Endothelial cell of umbilical vein (primary cell): Measurements from ENCODE around the gene KCNAB2. TPM values are rescaled to one million over a fixed set of nuclear protein-coding genes. Genes with fewer than 3 reads are reported as not detected.

Source experiments
- BruUV-seq: library from RNA; stranded (reverse); fragments of 400-500 nt; replicated peaks from 2 replicates; lab custom pipeline; 2021; lab: Mats Ljungman, UMichigan
- CTCF ChIA-PET: fragments of 300-600, 350-600 bp; sonication (Branson Sonifier 250); formaldehyde crosslinking; loops from one replicate; lab custom pipeline; 2021; ENCODE audit warnings: antibody characterized with exemption, inconsistent platforms; lab: Charles Lee
- POLR2A ChIA-PET: fragments of 300-600, 350-600 bp; sonication (Branson Sonifier 250); formaldehyde crosslinking; loops from one replicate; lab custom pipeline; 2021; ENCODE audit warnings: antibody characterized with exemption, inconsistent platforms; lab: Charles Lee
- DNase-seq: peaks from one replicate; pipeline ENCODE4 v3.0.0-alpha.2; 2011; ENCODE audit warnings: low read depth, low spot score
- FAIRE-seq: peaks from 2 replicates; lab custom pipeline; 2011; peaks lifted over from hg19 to GRCh38; lab: Jason Lieb, UNC
- H2AFZ ChIP-seq: 2 replicates; pipeline ENCODE4 v1.6.0; 2012; ENCODE audit warnings: low read depth, low read length, control low read depth, inconsistent platforms
- H3K27ac ChIP-seq: 2 replicates; pipeline ENCODE4 v1.5.1; 2011; ENCODE audit warnings: low read depth, mild to moderate bottlenecking, control low read depth, low read length, moderate library complexity; ENCODE audit not compliant: insufficient read depth
- H3K27me3 ChIP-seq, 2 experiments: 2 replicates each; pipeline versions ENCODE4 v1.6.0 to v1.6.1; 2011; ENCODE audit warnings: low read length in 2 of 2, mixed read lengths in 1 of 2; ENCODE audit not compliant: control insufficient read depth in 2 of 2, insufficient read depth in 2 of 2
- H3K36me3 ChIP-seq, 2 experiments: 2 replicates in 1 of 2; 3 replicates in 1 of 2; pipeline ENCODE4 v1.5.1; 2011; ENCODE audit warnings: low read length in 2 of 2, mild to moderate bottlenecking in 1 of 2, moderate library complexity in 1 of 2; ENCODE audit not compliant: control insufficient read depth in 2 of 2, insufficient read depth in 2 of 2; ENCODE audit errors: extremely low read depth in 1 of 2
- H3K4me1 ChIP-seq: 3 replicates; pipeline ENCODE4 v1.5.1; 2011; ENCODE audit warnings: mild to moderate bottlenecking, low read length; ENCODE audit not compliant: control insufficient read depth, insufficient read depth; ENCODE audit errors: extremely low read depth
- H3K4me2 ChIP-seq: 2 replicates; pipeline ENCODE4 v1.6.1; 2011; ENCODE audit warnings: low read length, control low read depth, mixed read lengths; ENCODE audit not compliant: insufficient read depth
- H3K4me3 ChIP-seq, 3 experiments: fragments of 200-600 bp in 1 of 3; sonication (generic), shearing (Covaris generic) in 1 of 3; replicated peaks in 1 of 3; 2 replicates each; pipeline ENCODE4 v1.5.1; 2011 to 2016; ENCODE audit warnings: control low read depth in 3 of 3, low read length in 3 of 3, mild to moderate bottlenecking in 2 of 3, inconsistent platforms in 1 of 3, low read depth in 1 of 3, moderate library complexity in 1 of 3; ENCODE audit not compliant: insufficient read depth in 1 of 3
- H3K79me2 ChIP-seq: 2 replicates; pipeline ENCODE4 v1.6.0; 2012; ENCODE audit warnings: low read length, inconsistent platforms; ENCODE audit not compliant: control insufficient read depth, insufficient read depth
- H3K9ac ChIP-seq: replicated peaks from 2 replicates; pipeline ENCODE3; 2011; ENCODE audit warnings: low read length, control low read depth; ENCODE audit not compliant: insufficient read depth; ENCODE audit errors: extremely low read depth
- H3K9me1 ChIP-seq: replicated peaks from 3 replicates; pipeline ENCODE4 v1.6.0; 2011; ENCODE audit warnings: mild to moderate bottlenecking, low read length; ENCODE audit not compliant: control insufficient read depth, insufficient read depth; ENCODE audit errors: extremely low read depth
- H3K9me3 ChIP-seq: replicated peaks from 2 replicates; pipeline ENCODE4 v1.5.1; 2012; ENCODE audit warnings: low read length, inconsistent platforms; ENCODE audit not compliant: control insufficient read depth, insufficient read depth
- H4K20me1 ChIP-seq: replicated peaks from 2 replicates; pipeline ENCODE3; 2011; ENCODE audit warnings: mild to moderate bottlenecking, low read length; ENCODE audit not compliant: control insufficient read depth, insufficient read depth; ENCODE audit errors: extremely low read depth
- CTCF ChIP-seq, 2 donors: IDR thresholded peaks; 1 replicate in 1 of 2; 2 replicates in 1 of 2; pipeline ENCODE4 v1.5.1; 2011; ENCODE audit warnings: low read length in 2 of 2, mild to moderate bottlenecking in 2 of 2, moderate library complexity in 2 of 2, control low read depth in 1 of 2, inconsistent platforms in 1 of 2, low read depth in 1 of 2; ENCODE audit not compliant: insufficient read depth in 1 of 2; ENCODE audit errors: extremely low read depth in 1 of 2
- EZH2 ChIP-seq: IDR thresholded peaks from 2 replicates; pipeline ENCODE4 v1.6.1; 2012; ENCODE audit warnings: borderline replicate concordance, low read depth, mild to moderate bottlenecking, moderate library complexity, low read length, inconsistent platforms; ENCODE audit not compliant: severe bottlenecking
- FOS ChIP-seq: IDR thresholded peaks from 2 replicates; pipeline ENCODE4 v1.6.1; 2011; ENCODE audit warnings: mild to moderate bottlenecking, low read length, moderate library complexity, borderline replicate concordance; ENCODE audit not compliant: insufficient read depth
- GATA2 ChIP-seq: IDR thresholded peaks from 2 replicates; pipeline ENCODE4 v1.7.0; 2011; ENCODE audit warnings: low read depth, mild to moderate bottlenecking, moderate library complexity, mixed read lengths, low read length; ENCODE audit not compliant: insufficient read length, insufficient read depth
- JUN ChIP-seq: IDR thresholded peaks from 2 replicates; pipeline ENCODE4 v1.6.1; 2011; ENCODE audit warnings: borderline replicate concordance, low read depth; ENCODE audit not compliant: insufficient read length, insufficient read depth
- MAX ChIP-seq: IDR thresholded peaks from 2 replicates; pipeline ENCODE4 v1.6.1; 2011; ENCODE audit not compliant: insufficient read depth, insufficient read length
- MYC ChIP-seq: IDR thresholded peaks from one replicate; pipeline ENCODE4 v1.6.1; 2011; ENCODE audit warnings: mild to moderate bottlenecking, low read depth, low read length
- POLR2A ChIP-seq: IDR thresholded peaks from 2 replicates; pipeline ENCODE4 v1.6.1; 2012; ENCODE audit warnings: low read depth, mild to moderate bottlenecking, control low read depth, low read length
- POLR2AphosphoS5 ChIP-seq: IDR thresholded peaks from 2 replicates; pipeline ENCODE4 v1.6.1; 2012; ENCODE audit warnings: low read depth, mild to moderate bottlenecking, control low read depth, low read length, moderate library complexity; ENCODE audit not compliant: insufficient read depth
- dilution Hi-C: fragments of 300-500 bp; cut with MboI; formaldehyde crosslinking; loops from one replicate; pipeline ENCODE4 v1.15.0; 2019; ENCODE audit warnings: low sequenced_read_pairs; ENCODE audit not compliant: extremely low pct_ligation_motif_present
- intact Hi-C: fragments of 100-400 bp; cut with micrococcal nuclease; formaldehyde crosslinking; loops from one replicate; pipeline ENCODE4 v1.10.0; 2022
- polyA plus RNA-seq, 4 experiments: library from polyadenylated mRNA; depleted of rRNA in 3 of 4; stranded (reverse) in 3 of 4; unstranded in 1 of 4; fragments of >200 nt; gene quantifications; 2 replicates each; pipeline versions ENCODE4 v1.2.1 to v1.2.3, GENCODE V29; 2011 to 2012; ENCODE audit warnings: missing spikeins in 1 of 4
- total RNA-seq: library from RNA; stranded (reverse); gene quantifications from 2 replicates; pipeline ENCODE4 v1.2.3, GENCODE V29; 2021

KCNAB2 gene
- total and polyA plus RNA-seq, 2 donors (not counting 3 experiments of a cell fraction or from before 2014, with no cell fraction given) = 2.4 to 3.8 TPM

- Histone ChIP-seq H3K4me1 (peaks cover 3% of the 10 kb centered on the region), H3K4me3 (no peak overlapping the region), H3K27me3 (no peaks in the 10 kb centered on the region), H3K27ac (no peak overlapping the region), H4K20me1 (no peaks in the 10 kb centered on the region), H3K9me3 (no peaks in the 10 kb centered on the region), H3K4me2 (no peak overlapping the region), H3K9me1 (no peaks in the 10 kb centered on the region), H3K79me2 (no peaks in the 10 kb centered on the region), H3K9ac (no peak overlapping the region), H2AFZ (no peak overlapping the region), H3K36me3 (no peaks in the 10 kb centered on the region)
- DNase-seq (no peak), FAIRE-seq (no peak)
- TF ChIP-seq POLR2A (no peak), MYC (no peak)
- ChIA-PET CTCF (interaction anchor here (1.2 to 1.5 kb wide), 3 partner anchors 92 to 133 kb away, joined by 3 to 5 read pairs (median 3); no protein-coding TSS in a partner anchor), POLR2A (no interaction called here)
- no TSS peak for BruUV-seq
- intact Hi-C loops = loop anchor here (10.0 kb wide), 1 partner anchor 232 kb away; no protein-coding TSS in a partner anchor
- dilution Hi-C loops = no loop called here
These were observed 67.4 kb downstream of the KCNAB2 start for GRCh38 chr1:6113116-6113515.

GRCh38 chr1:6113745-6114144 is 68.1 kb downstream of the KCNAB2 start:
- no peak overlapping the region for H3K9ac ChIP-seq
- intact Hi-C loops (loop anchor here (10.0 kb wide), 1 partner anchor 231 kb away; no protein-coding TSS in a partner anchor), dilution Hi-C loops (no loop called here)
- H3K4me3 ChIP-seq = no peak overlapping the region
- H3K4me2 ChIP-seq = no peak overlapping the region
- TF ChIP-seq JUN = no peak
- TF ChIP-seq MYC = no peak
- TF ChIP-seq GATA2 = no peak
- no peak for TF ChIP-seq CTCF (IDR thresholded peaks at IDR 0.05; ENCODE audit: extremely low read depth in 1 of 2, insufficient read depth in 1 of 2, low read depth in 1 of 2, low read length in 2 of 2)
- no peak for TF ChIP-seq POLR2A
- no peak for TF ChIP-seq POLR2AphosphoS5
- no peak for TF ChIP-seq FOS
- TF ChIP-seq EZH2 = no peak
- no peak for TF ChIP-seq MAX
- peaks cover 3% of the 10 kb centered on the region for H3K4me1 ChIP-seq
- ChIA-PET CTCF (interaction anchor here (1.3 kb wide), 1 partner anchor 132 kb away, joined by 3 read pairs; no protein-coding TSS in a partner anchor), POLR2A (no interaction called here)
- no peaks in the 10 kb centered on the region for H4K20me1 ChIP-seq
- H3K9me1 ChIP-seq = no peaks in the 10 kb centered on the region
- H3K27me3 ChIP-seq = no peaks in the 10 kb centered on the region
- H2AFZ ChIP-seq = no peak overlapping the region
- H3K36me3 ChIP-seq = no peaks in the 10 kb centered on the region
- H3K27ac ChIP-seq = no peak overlapping the region
- no peaks in the 10 kb centered on the region for H3K79me2 ChIP-seq
- no peaks in the 10 kb centered on the region for H3K9me3 ChIP-seq
- no TSS peak for BruUV-seq
- DNase-seq (no peak), FAIRE-seq (no peak)
